Immature natural killer cell (primary cell): ENCODE measurements around the gene XPNPEP2. TPM values are rescaled to one million over a fixed set of nuclear protein-coding genes. Genes with fewer than 3 reads are reported as not detected.

Experiments
- DNase-seq, 3 donors: peaks; one replicate each; pipeline ENCODE4 v3.0.0; 2022; ENCODE audit warnings: mixed read lengths in 1 of 3
- H3K27ac Mint-ChIP-seq, 6 donors: one replicate each; pipeline ENCODE4 v1.8.0; 2020; ENCODE audit warnings: mixed read lengths in 6 of 6, mild to moderate bottlenecking in 5 of 6, inconsistent platforms in 4 of 6, moderate library complexity in 3 of 6
- H3K27me3 Mint-ChIP-seq, 3 donors: one replicate each; pipeline ENCODE4 v1.8.0; 2020 to 2021; ENCODE audit warnings: low read depth in 3 of 3, mild to moderate bottlenecking in 3 of 3, mixed read lengths in 3 of 3, moderate library complexity in 3 of 3, inconsistent platforms in 1 of 3
- H3K36me3 Mint-ChIP-seq, 3 donors: one replicate each; pipeline ENCODE4 v1.8.0; 2020; ENCODE audit warnings: mixed read lengths in 3 of 3, inconsistent platforms in 2 of 3, mild to moderate bottlenecking in 2 of 3
- H3K4me1 Mint-ChIP-seq, 2 donors: one replicate each; pipeline ENCODE4 v1.8.0; 2020; ENCODE audit warnings: inconsistent platforms in 2 of 2, mild to moderate bottlenecking in 2 of 2, mixed read lengths in 2 of 2, moderate library complexity in 1 of 2
- H3K4me3 Mint-ChIP-seq, 5 donors: one replicate each; pipeline ENCODE4 v1.8.0; 2020; ENCODE audit warnings: mild to moderate bottlenecking in 5 of 5, mixed read lengths in 5 of 5, inconsistent platforms in 3 of 5, moderate library complexity in 3 of 5
- H3K9me3 Mint-ChIP-seq, 6 donors: one replicate each; pipeline ENCODE4 v1.8.0; 2020; ENCODE audit warnings: mild to moderate bottlenecking in 6 of 6, mixed read lengths in 6 of 6, inconsistent platforms in 4 of 6, moderate library complexity in 3 of 6
- polyA plus RNA-seq, 3 donors: library from polyadenylated mRNA; unstranded; fragments of 300-500 nt; fragmentation: Illumina TruSeq; gene quantifications; one replicate each; pipeline ENCODE4 v1.2.3, GENCODE V29; 2021

The XPNPEP2 gene
- polyA plus RNA-seq, 3 donors from 2014 or later: 0.60 to 2.9 (median 2.7) TPM

GRCh38 chrX:129792586-129793291, 54.0 kb downstream of the XPNPEP2 start:
- peak overlapping the region in 4 of 6 donors; percentile 40 to 80 (median 64) for H3K27ac Mint-ChIP-seq
- H3K27me3 Mint-ChIP-seq: peaks cover 0 to 4% (median 2%) of the 10 kb centered on the region in 3 donors
- H3K36me3 Mint-ChIP-seq: peaks cover 5 to 36% (median 11%) of the 10 kb centered on the region in 3 donors
- H3K4me1 Mint-ChIP-seq: peaks cover 32 to 33% of the 10 kb centered on the region in 2 donors
- H3K9me3 Mint-ChIP-seq: no peaks in the 10 kb centered on the region
- no peak for DNase-seq
- H3K4me3 Mint-ChIP-seq: no peak overlapping the region

DNA sequence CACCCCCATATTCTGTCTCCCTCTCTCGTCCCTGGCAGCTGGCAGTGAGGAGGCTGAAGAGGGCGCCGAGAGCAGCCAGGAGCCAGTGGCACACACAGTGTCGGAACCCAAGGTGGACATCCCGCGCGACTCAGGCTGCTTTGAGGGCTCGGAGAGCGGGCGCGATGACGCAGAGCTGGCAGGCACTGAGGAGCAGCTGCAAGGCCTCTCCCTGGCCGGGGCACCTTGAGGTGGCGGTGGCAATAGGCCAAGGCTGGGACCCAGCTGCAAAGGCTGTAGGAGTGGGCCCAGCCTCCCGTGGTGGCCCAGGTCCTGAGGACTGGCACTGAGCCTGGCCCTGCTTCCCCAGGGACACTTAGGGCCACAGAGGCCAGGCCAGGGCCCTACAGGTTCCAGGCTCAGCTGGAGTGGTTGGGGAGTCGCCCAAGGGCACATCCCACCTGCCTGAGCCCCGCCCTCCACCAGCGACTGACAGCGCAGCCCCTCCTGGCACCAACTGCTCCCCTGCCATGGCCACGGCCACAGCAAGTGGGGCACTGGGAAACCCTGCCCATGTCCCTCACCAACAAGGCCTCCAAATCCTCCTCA, 54.9 kb downstream of the XPNPEP2 start:
- DNase-seq: no peak
- Mint-ChIP-seq H3K27ac (peak overlapping the region in 2 of 6 donors; percentile 35 to 57), H3K9me3 (no peaks in the 10 kb centered on the region), H3K36me3 (peaks cover under 1 to 37% (median 11%) of the 10 kb centered on the region in 3 donors), H3K4me3 (no peak overlapping the region), H3K27me3 (peaks cover 0 to 2% (median 2%) of the 10 kb centered on the region in 3 donors), H3K4me1 (peaks cover 27 to 35% of the 10 kb centered on the region in 2 donors)

DNA sequence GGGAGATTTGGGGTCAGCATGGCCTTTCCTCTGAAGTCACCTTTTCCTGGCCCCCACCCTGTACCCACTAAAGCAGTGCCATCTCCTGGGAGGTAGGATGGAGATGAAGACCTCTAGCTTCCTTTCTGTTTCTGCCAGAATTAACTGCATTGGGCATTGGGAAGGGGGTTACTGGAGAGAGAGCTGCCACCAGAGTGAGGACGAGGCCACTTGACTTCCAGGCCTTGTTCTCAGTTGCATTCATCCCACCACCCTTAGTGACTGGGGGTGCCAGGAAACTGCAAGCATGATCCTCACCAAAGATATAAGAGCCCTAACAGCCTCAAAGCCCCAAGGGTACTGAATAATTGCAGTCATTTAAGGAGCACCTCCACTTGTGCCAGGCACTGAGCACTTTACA, 56.8 kb downstream of the XPNPEP2 start:
- no peaks in the 10 kb centered on the region for H3K9me3 Mint-ChIP-seq
- peaks cover 24 to 38% of the 10 kb centered on the region in 2 donors for H3K4me1 Mint-ChIP-seq
- H3K27me3 Mint-ChIP-seq: peaks cover 2 to 4% (median 3%) of the 10 kb centered on the region in 3 donors
- DNase-seq: no peak
- no peak overlapping the region for H3K4me3 Mint-ChIP-seq
- peaks cover 0 to 27% (median 8%) of the 10 kb centered on the region in 3 donors for H3K36me3 Mint-ChIP-seq
- peak overlapping the region in 5 of 6 donors; percentile 19 to 79 (median 57) for H3K27ac Mint-ChIP-seq

DNA sequence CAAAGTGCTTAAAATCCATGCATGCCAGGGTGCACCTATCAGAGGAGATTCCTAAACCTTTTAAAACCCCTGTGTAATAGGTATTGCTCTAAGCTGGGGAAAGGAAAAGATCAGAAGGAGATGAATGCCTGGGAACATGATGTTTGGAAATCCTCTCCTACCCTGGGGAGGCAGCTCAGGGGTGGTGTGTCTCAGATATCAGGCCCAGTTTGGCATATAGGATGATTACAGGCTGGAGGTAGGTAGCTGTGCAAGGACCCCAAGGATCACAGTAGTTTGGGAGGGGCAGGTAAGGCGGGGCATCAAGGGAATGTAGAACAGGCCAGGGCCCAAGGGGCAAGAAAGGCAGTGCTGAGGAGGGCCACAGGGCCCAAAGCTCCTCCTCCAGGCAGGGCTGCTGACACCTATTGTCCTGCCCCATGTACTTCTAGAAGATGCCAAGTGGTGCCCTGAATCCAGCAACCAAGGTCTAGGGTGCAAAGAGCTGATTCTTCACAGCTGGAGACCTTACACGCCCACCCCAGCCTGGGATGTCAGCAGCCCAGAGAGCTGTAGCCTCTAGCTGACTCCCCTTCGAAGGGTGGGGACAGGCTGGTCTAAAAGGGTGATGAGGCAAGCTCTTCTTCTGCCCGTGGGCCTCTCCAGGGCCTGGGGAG, 58.6 kb downstream of the XPNPEP2 start:
- DNase-seq: no peak
- H3K27ac Mint-ChIP-seq: peak overlapping the region in 5 of 6 donors; percentile 55 to 81 (median 76)
- H3K36me3 Mint-ChIP-seq: peaks cover 0 to 19% (median 4%) of the 10 kb centered on the region in 3 donors
- no peaks in the 10 kb centered on the region for H3K9me3 Mint-ChIP-seq
- H3K4me1 Mint-ChIP-seq: peaks cover 23 to 33% of the 10 kb centered on the region in 2 donors
- H3K4me3 Mint-ChIP-seq: no peak overlapping the region
- H3K27me3 Mint-ChIP-seq: peaks cover 0 to 4% (median 3%) of the 10 kb centered on the region in 3 donors

- DNase-seq: no peak
- H3K4me3 Mint-ChIP-seq: no peak overlapping the region
- no peaks in the 10 kb centered on the region for H3K9me3 Mint-ChIP-seq
- H3K36me3 Mint-ChIP-seq: peaks cover 0 to 19% (median 0%) of the 10 kb centered on the region in 3 donors
- peaks cover 0 to 4% (median 3%) of the 10 kb centered on the region in 3 donors for H3K27me3 Mint-ChIP-seq
- peak overlapping the region; percentile 69 to 87 (median 80) for H3K27ac Mint-ChIP-seq
- peaks cover 17 to 33% of the 10 kb centered on the region in 2 donors for H3K4me1 Mint-ChIP-seq
Observed at GRCh38 chrX:129798456-129798855, 59.7 kb downstream of the XPNPEP2 start.

DNA sequence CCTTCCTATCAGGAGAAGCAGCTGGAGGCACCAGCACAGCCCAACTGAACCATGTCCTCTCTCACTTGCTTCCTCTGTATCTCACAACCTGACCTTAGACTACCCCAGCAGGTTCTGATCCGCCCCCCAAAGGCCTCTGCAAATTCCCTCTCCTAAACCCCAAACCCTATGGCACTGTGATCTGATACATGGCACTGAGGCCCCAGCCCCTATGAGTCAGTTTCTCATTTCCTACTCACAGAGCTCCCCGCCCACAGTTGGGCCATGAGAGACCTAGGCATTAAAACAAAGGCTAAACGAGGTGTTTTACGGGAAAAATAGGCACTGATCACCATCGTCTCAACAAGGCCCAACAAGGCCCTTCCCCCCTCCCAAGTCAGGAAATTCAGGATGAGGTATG, 60.1 kb downstream of the XPNPEP2 start:
- Mint-ChIP-seq H3K27me3 (peaks cover 0 to 4% (median 3%) of the 10 kb centered on the region in 3 donors), H3K9me3 (no peaks in the 10 kb centered on the region), H3K4me3 (no peak overlapping the region), H3K36me3 (peaks cover 0 to 19% (median 0%) of the 10 kb centered on the region in 3 donors), H3K27ac (peak overlapping the region; percentile 69 to 87 (median 78)), H3K4me1 (peaks cover 17 to 33% of the 10 kb centered on the region in 2 donors)
- no peak for DNase-seq

GRCh38 chrX:129800186-129800585, 61.4 kb downstream of the XPNPEP2 start:
- H3K4me3 Mint-ChIP-seq: no peak overlapping the region
- peak overlapping the region in 4 of 6 donors; percentile 31 to 82 (median 74) for H3K27ac Mint-ChIP-seq
- H3K9me3 Mint-ChIP-seq: no peaks in the 10 kb centered on the region
- DNase-seq: no peak
- H3K27me3 Mint-ChIP-seq: peaks cover 0 to 4% (median 3%) of the 10 kb centered on the region in 3 donors
- H3K4me1 Mint-ChIP-seq: peaks cover 14 to 33% of the 10 kb centered on the region in 2 donors
- peaks cover 0 to 14% (median 0%) of the 10 kb centered on the region in 3 donors for H3K36me3 Mint-ChIP-seq

DNA sequence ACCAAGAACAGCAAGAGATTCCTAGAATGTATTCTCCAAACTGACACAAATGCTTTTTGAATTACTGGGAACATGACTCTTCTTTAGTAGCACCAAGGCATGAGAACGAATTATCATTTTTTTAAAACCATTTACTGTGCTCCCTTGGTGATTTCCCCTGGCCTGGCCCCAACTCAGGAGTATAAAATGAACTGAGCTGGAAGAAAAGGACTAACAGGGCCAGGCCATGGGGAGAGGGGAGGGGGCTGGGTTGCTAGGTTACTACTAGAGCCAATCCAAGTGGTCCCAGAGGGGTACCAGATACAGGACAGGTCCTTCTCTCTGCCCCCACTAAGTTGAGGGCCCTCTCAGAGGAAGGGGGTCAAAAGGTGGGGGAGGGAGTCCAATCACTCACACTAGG, 64.1 kb downstream of the XPNPEP2 start:
- Mint-ChIP-seq H3K27ac (no peak overlapping the region), H3K27me3 (peaks cover 0 to 4% (median 3%) of the 10 kb centered on the region in 3 donors), H3K36me3 (peaks cover 0 to 4% (median 0%) of the 10 kb centered on the region in 3 donors), H3K4me1 (peaks cover 14 to 28% of the 10 kb centered on the region in 2 donors), H3K4me3 (no peak overlapping the region), H3K9me3 (no peaks in the 10 kb centered on the region)
- DNase-seq: no peak

GRCh38 chrX:129804806-129805205, 66.0 kb downstream of the XPNPEP2 start:
- Mint-ChIP-seq H3K36me3 (peaks cover 0 to 5% (median 0%) of the 10 kb centered on the region in 3 donors), H3K27ac (no peak overlapping the region), H3K9me3 (no peaks in the 10 kb centered on the region), H3K4me3 (no peak overlapping the region), H3K27me3 (no peaks in the 10 kb centered on the region), H3K4me1 (peaks cover 17 to 22% of the 10 kb centered on the region in 2 donors)
- DNase-seq: no peak

GRCh38 chrX:129808158-129808828, 69.5 kb downstream of the XPNPEP2 start:
- Mint-ChIP-seq H3K27ac (no peak overlapping the region), H3K9me3 (no peaks in the 10 kb centered on the region), H3K36me3 (peaks cover 0 to 5% (median 5%) of the 10 kb centered on the region in 3 donors), H3K4me3 (peak overlapping the region in 1 of 5 donors; percentile 30), H3K4me1 (peaks cover 12 to 14% of the 10 kb centered on the region in 2 donors), H3K27me3 (no peaks in the 10 kb centered on the region)
- no peak for DNase-seq

DNA sequence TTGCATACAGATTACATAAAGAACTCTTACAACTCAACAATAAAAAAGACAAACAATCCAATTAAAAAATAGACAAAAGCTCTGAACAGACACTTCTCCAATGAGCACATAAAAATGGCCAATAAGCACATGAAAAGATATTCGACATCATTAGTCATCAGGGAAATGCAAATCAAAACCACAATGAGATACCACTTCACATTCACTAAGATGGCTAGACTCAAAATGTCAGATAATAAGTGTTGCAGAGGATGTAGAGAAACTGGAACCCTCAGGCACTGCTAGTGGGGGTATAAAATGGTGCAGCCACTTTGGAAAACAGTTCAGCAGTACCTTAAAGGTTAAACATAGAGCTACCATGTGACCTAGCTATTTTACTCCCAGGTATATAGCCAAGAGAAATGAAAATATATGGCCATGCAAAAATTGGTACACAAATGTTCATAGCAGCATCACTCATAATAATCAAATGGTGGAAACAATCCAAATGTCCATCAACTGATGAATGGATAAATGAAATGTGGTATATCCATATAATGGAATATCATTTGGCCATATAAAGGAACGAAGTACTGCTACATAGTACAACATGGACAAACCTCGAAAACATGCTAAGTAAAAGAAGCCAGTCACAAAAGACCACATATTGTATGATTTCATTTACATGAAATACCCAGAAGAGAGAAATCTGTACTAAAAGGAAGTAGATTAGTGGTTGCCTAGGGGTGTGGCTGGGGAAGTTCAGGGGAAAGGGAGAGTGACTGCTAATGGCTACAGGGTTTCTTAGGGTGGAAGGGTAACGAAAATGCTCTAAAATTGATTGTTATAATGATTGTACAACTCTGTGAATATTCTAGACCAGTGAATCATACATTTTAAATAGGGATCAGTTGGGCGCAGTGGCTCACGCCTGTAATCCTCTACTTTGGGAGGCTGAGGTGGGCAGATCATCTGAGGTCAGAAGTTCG, 70.3 kb downstream of the XPNPEP2 start:
- peaks cover 12 to 14% of the 10 kb centered on the region in 2 donors for H3K4me1 Mint-ChIP-seq
- peak overlapping the region in 1 of 6 donors; percentile 43 for H3K27ac Mint-ChIP-seq
- peak overlapping the region in 1 of 5 donors; percentile 30 for H3K4me3 Mint-ChIP-seq
- DNase-seq: no peak
- H3K27me3 Mint-ChIP-seq: no peaks in the 10 kb centered on the region
- H3K9me3 Mint-ChIP-seq: no peaks in the 10 kb centered on the region
- H3K36me3 Mint-ChIP-seq: peaks cover 3 to 5% (median 5%) of the 10 kb centered on the region in 3 donors

- Mint-ChIP-seq H3K27me3 (no peaks in the 10 kb centered on the region), H3K27ac (no peak overlapping the region), H3K4me1 (peaks cover 7 to 8% of the 10 kb centered on the region in 2 donors), H3K4me3 (no peak overlapping the region), H3K9me3 (no peaks in the 10 kb centered on the region), H3K36me3 (peaks cover 3 to 5% (median 5%) of the 10 kb centered on the region in 3 donors)
- DNase-seq: no peak
Observed at GRCh38 chrX:129813662-129814368, 75.0 kb downstream of the XPNPEP2 start.
